HepG2 (cell line): ENCODE results near the gene ZNF616. TPM values are rescaled to one million over a fixed set of nuclear protein-coding genes. Genes with fewer than 3 reads are reported as not detected.

Experiments used
- HNRNPL ChIP-seq: fragments of 200-400 bp; formaldehyde crosslinking; IDR thresholded peaks from 2 replicates; pipeline ENCODE4 v1.6.1; 2017; ENCODE audit warnings: mild to moderate bottlenecking, low read depth, low read length
- NFIB ChIP-seq: sonication (generic); formaldehyde crosslinking; IDR thresholded peaks from 2 replicates; pipeline ENCODE4 v1.9.0; 2021; ENCODE audit warnings: missing genetic modification reagents, mild to moderate bottlenecking, borderline replicate concordance
- REST ChIP-seq, 2 experiments: IDR thresholded peaks; 2 replicates each; pipeline ENCODE4 v1.6.1; 2011 to 2012; ENCODE audit warnings: low read length in 2 of 2, borderline replicate concordance in 1 of 2, low read depth in 1 of 2, mild to moderate bottlenecking in 1 of 2, moderate library complexity in 1 of 2
- U2AF1 ChIP-seq: fragments of 200-400 bp; formaldehyde crosslinking; optimal IDR thresholded peaks from 2 replicates; pipeline ENCODE3; 2017; ENCODE audit warnings: mild to moderate bottlenecking, low read depth, low read length
- ZBED4 ChIP-seq: sonication (generic); formaldehyde crosslinking; IDR thresholded peaks from 2 replicates; pipeline ENCODE4 v1.4.0; 2020; ENCODE audit warnings: missing genetic modification reagents, borderline replicate concordance
- ZNF614 ChIP-seq: IDR thresholded peaks from 2 replicates; pipeline ENCODE4 v1.6.1; 2018; ENCODE audit warnings: missing biosample characterization, missing genetic modification reagents, inconsistent platforms, borderline replicate concordance
- polyA plus RNA-seq, 8 experiments: library from polyadenylated mRNA; depleted of rRNA in 3 of 8; stranded (reverse) in 7 of 8; unstranded in 1 of 8; fragments of >200 nt; fragmentation: Illumina TruSeq in 4 of 8; extraction: Trizol in 4 of 8; gene quantifications; 2 replicates each; pipeline versions ENCODE4 v1.2.1 to v1.2.3, GENCODE V29; 2011 to 2016; ENCODE audit warnings: low read depth in 4 of 8, missing spikeins in 1 of 8, mixed read lengths in 1 of 8; ENCODE audit not compliant: insufficient read depth in 1 of 8
- small RNA-seq, 3 experiments: library from RNA; depleted of rRNA; stranded (forward); fragments of <200 nt; gene quantifications; one replicate each; pipeline ENCODE3, GENCODE V24; 2012; ENCODE audit warnings: low read depth in 2 of 3, low replicate concordance in 1 of 3; ENCODE audit not compliant: insufficient read length in 3 of 3, insufficient read depth in 2 of 3
- total RNA-seq, 5 experiments: library from RNA; depleted of rRNA; stranded (reverse); fragments of >200 nt; fragmentation: Illumina TruSeq; extraction: Trizol; gene quantifications; 2 replicates each; pipeline ENCODE4 v1.2.3, GENCODE V29; 2016; ENCODE audit warnings: low read depth in 1 of 5

ZNF616 gene
- total and polyA plus RNA-seq, 2 of the 13 experiments (the other 11 are each of a cell fraction or from before 2014, with no cell fraction given) = 2.2 to 10.4 TPM

- TF ChIP-seq ZNF614 (CRISPR knock-in tag) = no peak
- no peak for TF ChIP-seq HNRNPL
- TF ChIP-seq U2AF1 = no peak
- TF ChIP-seq REST (IDR thresholded peaks at IDR 0.05; ENCODE audit: borderline replicate concordance in 1 of 2, low read depth in 1 of 2, low read length in 2 of 2) = no peak
- no peak for TF ChIP-seq NFIB (CRISPR knock-in tag)
- no peak for TF ChIP-seq ZBED4 (CRISPR knock-in tag)
Observed at GRCh38 chr19:52065399-52065798, 74.3 kb downstream of the ZNF616 start (continued).

Small RNA genes lying within 50 kb of the gene (small RNA-seq; reads per million reads assigned to genes)
- 0 reads per million in 3 experiments for gene RPL37P23

Other genes with a start within 250 kb of the ZNF616 start
- 13.4 and 13.9 TPM in 2 replicates for gene ZNF649, start 234.9 kb downstream of the ZNF616 start, total RNA-seq (2016; rRNA removed; fragmentation: Illumina TruSeq; extraction: Trizol)
- gene ZNF649, start 234.9 kb downstream of the ZNF616 start, polyA plus RNA-seq (2011; rRNA removed) = 2.6 and 3.0 TPM in 2 replicates
- gene ZNF613, start 212.5 kb downstream of the ZNF616 start, total RNA-seq (2016; rRNA removed; fragmentation: Illumina TruSeq; extraction: Trizol) = 8.3 and 9.6 TPM in 2 replicates
- 3.6 and 3.7 TPM in 2 replicates for gene ZNF613, start 212.5 kb downstream of the ZNF616 start, polyA plus RNA-seq (2011; rRNA removed)
- gene ZNF350, start 153.1 kb downstream of the ZNF616 start, total RNA-seq (2016; rRNA removed; fragmentation: Illumina TruSeq; extraction: Trizol) = 6.9 and 10.0 TPM in 2 replicates
- 3.0 and 3.7 TPM in 2 replicates for gene ZNF350, start 153.1 kb downstream of the ZNF616 start, polyA plus RNA-seq (2011; rRNA removed)
- 7.8 and 13.9 TPM in 2 replicates for gene ZNF615, start 131.7 kb downstream of the ZNF616 start, total RNA-seq (2016; rRNA removed; fragmentation: Illumina TruSeq; extraction: Trizol)
- 5.1 and 5.2 TPM in 2 replicates for gene ZNF615, start 131.7 kb downstream of the ZNF616 start, polyA plus RNA-seq (2011; rRNA removed)
- 22.8 and 38.2 TPM in 2 replicates for gene ZNF614, start 111.6 kb downstream of the ZNF616 start, total RNA-seq (2016; rRNA removed; fragmentation: Illumina TruSeq; extraction: Trizol)
- 10.0 and 13.0 TPM in 2 replicates for gene ZNF614, start 111.6 kb downstream of the ZNF616 start, polyA plus RNA-seq (2011; rRNA removed)
- gene ZNF432, start 91.1 kb downstream of the ZNF616 start, total RNA-seq (2016; rRNA removed; fragmentation: Illumina TruSeq; extraction: Trizol) = 8.7 and 10.8 TPM in 2 replicates
- gene ZNF432, start 91.1 kb downstream of the ZNF616 start, polyA plus RNA-seq (2011; rRNA removed) = 3.7 and 4.1 TPM in 2 replicates
- gene ZNF841, start 44.2 kb downstream of the ZNF616 start, total RNA-seq (2016; rRNA removed; fragmentation: Illumina TruSeq; extraction: Trizol) = 14.2 and 15.9 TPM in 2 replicates
- gene ZNF841, start 44.2 kb downstream of the ZNF616 start, polyA plus RNA-seq (2011; rRNA removed) = 6.2 and 6.7 TPM in 2 replicates
- 5.3 and 5.8 TPM in 2 replicates for gene ZNF836, start 31.7 kb upstream of the ZNF616 start, total RNA-seq (2016; rRNA removed; fragmentation: Illumina TruSeq; extraction: Trizol)
- 1.6 and 1.7 TPM in 2 replicates for gene ZNF836, start 31.7 kb upstream of the ZNF616 start, polyA plus RNA-seq (2011; rRNA removed)
- 130 and 141 TPM in 2 replicates for gene PPP2R1A, start 50.1 kb upstream of the ZNF616 start, total RNA-seq (2016; rRNA removed; fragmentation: Illumina TruSeq; extraction: Trizol)
- gene PPP2R1A, start 50.1 kb upstream of the ZNF616 start, polyA plus RNA-seq (2011; rRNA removed) = 86.7 and 106 TPM in 2 replicates
- gene ZNF766, start 129.6 kb upstream of the ZNF616 start, total RNA-seq (2016; rRNA removed; fragmentation: Illumina TruSeq; extraction: Trizol) = 10.3 and 15.8 TPM in 2 replicates
- gene ZNF766, start 129.6 kb upstream of the ZNF616 start, polyA plus RNA-seq (2011; rRNA removed) = 4.2 and 5.2 TPM in 2 replicates
- 9.6 and 22.2 TPM in 2 replicates for gene ZNF480, start 157.2 kb upstream of the ZNF616 start, total RNA-seq (2016; rRNA removed; fragmentation: Illumina TruSeq; extraction: Trizol)
- gene ZNF480, start 157.2 kb upstream of the ZNF616 start, polyA plus RNA-seq (2011; rRNA removed) = 2.1 and 3.0 TPM in 2 replicates
- 0.60 and 0.69 TPM in 2 replicates for gene ZNF610, start 196.3 kb upstream of the ZNF616 start, total RNA-seq (2016; rRNA removed; fragmentation: Illumina TruSeq; extraction: Trizol)
- gene ZNF610, start 196.3 kb upstream of the ZNF616 start, polyA plus RNA-seq (2011; rRNA removed) = 0.32 and 0.47 TPM in 2 replicates
- 0.18 TPM in 1 of 2 replicates, not detected in the other for gene ZNF880, start 230.0 kb upstream of the ZNF616 start, total RNA-seq (2016; rRNA removed; fragmentation: Illumina TruSeq; extraction: Trizol)
- 0.03 and 0.10 TPM in 2 replicates for gene ZNF880, start 230.0 kb upstream of the ZNF616 start, polyA plus RNA-seq (2011; rRNA removed)